ENCODE measurements around the gene CLEC4E.
"Not testable (repeated sequence)": the region's sequence is repeated elsewhere in the genome, so short reads cannot be mapped to it uniquely, and the experiment has no call there.

Gene CLEC4E

GRCh38 chr12:8547645-8548044 is 6.9 kb upstream of the CLEC4E start:
- no peak for DNase-seq
- in situ Hi-C loops (cut with HindIII; ENCODE audit: low pct_ligation_motif_present, low pct_unique_long_range_greater_than_20kb, low sequenced_read_pairs), result no loop called here

GRCh38 chr12:8546591-8546990 is 5.9 kb upstream of the CLEC4E start:
- in situ Hi-C loops (cut with HindIII; ENCODE audit: low pct_ligation_motif_present, low pct_unique_long_range_greater_than_20kb, low sequenced_read_pairs), result no loop called here
- no peak for DNase-seq

GRCh38 chr12:8544295-8544694 is 3.6 kb upstream of the CLEC4E start:
- in situ Hi-C loops (cut with HindIII; ENCODE audit: low pct_ligation_motif_present, low pct_unique_long_range_greater_than_20kb, low sequenced_read_pairs), result no loop called here
- DNase-seq, result peak; percentile 76

DNA sequence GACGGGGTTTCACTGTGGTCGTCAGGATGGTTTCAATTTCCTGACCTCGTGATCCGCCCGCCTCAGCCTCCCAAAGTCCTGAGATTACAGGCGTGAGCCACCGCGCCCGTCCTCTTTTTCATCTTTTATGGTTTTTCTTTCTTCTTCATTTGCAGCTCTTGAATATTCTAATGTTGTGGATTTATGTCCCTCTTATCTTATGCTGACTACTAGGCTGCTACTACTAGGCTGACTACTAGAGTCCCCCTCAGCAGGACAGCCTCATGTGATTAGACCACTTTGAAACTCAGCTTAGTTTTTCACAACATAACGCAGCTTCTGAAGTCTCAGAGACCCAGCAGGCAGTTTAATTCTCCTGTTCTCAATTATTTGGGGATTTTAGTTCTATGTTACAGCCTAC is 857 bp upstream of the CLEC4E start:
- in situ Hi-C loops (cut with HindIII; ENCODE audit: low pct_ligation_motif_present, low pct_unique_long_range_greater_than_20kb, low sequenced_read_pairs), result no loop called here
- DNase-seq, result no peak

GRCh38 chr12:8537820-8538219 is 2.9 kb downstream of the CLEC4E start:
- in situ Hi-C loops (cut with HindIII; ENCODE audit: low pct_ligation_motif_present, low pct_unique_long_range_greater_than_20kb, low sequenced_read_pairs); DNase-seq: not testable (repeated sequence)

- no peak for DNase-seq
- in situ Hi-C loops (cut with HindIII; ENCODE audit: low pct_ligation_motif_present, low pct_unique_long_range_greater_than_20kb, low sequenced_read_pairs), result no loop called here
Measured at GRCh38 chr12:8532045-8532444, 8.7 kb downstream of the CLEC4E start.

DNA sequence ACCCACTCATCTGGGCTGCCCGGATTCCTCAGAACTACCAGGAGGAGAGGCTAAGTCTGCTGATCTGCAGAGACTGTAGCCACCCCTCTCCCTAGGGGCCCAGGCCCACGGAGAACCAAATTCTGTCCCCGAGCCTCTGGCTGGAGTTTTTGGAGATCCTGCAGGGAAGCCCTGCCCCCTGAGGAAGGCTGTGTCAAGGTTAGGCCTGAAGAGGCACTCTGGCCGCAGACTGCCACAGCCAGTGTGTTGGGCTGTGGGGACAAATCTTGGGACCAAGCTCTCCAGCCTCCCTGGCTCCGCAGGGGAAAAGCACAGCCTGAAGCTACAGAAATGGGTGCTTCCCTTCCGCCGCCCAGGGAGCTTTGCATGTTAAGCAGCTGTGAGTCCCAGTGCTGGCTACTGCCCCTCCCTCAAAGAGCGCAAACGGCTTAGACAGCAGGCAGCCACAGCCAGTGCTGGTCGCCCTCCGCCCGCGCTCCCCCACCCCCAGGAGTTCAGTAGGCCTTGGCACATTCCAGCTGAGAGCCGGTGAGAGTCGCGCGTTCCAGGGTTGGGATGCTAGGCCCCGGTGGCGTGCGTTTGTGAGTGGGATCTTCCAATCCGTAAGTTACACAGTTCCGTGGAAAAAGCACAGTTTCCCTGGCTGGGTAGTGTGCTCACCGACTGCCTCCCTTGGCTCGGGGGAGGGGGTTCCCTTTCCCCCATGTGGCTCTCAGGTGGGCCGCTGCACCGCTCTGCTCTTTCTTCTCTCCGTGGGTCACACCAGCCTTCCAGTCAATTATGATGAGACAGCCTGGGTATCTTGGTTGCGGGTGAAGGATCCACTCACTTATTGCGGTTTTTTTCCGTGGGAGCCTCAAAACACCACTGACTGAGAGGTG is 13.2 kb downstream of the CLEC4E start:
- DNase-seq, result no peak
- in situ Hi-C loops (cut with HindIII; ENCODE audit: low pct_ligation_motif_present, low pct_unique_long_range_greater_than_20kb, low sequenced_read_pairs), result no loop called here

- in situ Hi-C loops (cut with HindIII; ENCODE audit: low pct_ligation_motif_present, low pct_unique_long_range_greater_than_20kb, low sequenced_read_pairs), result no loop called here
- DNase-seq, result no peak
Measured at GRCh38 chr12:8519171-8519570, 21.5 kb downstream of the CLEC4E start.

- in situ Hi-C loops (cut with HindIII; ENCODE audit: low pct_ligation_motif_present, low pct_unique_long_range_greater_than_20kb, low sequenced_read_pairs), result no loop called here
- DNase-seq, result no peak
Measured at GRCh38 chr12:8517971-8518370, 22.7 kb downstream of the CLEC4E start.

DNA sequence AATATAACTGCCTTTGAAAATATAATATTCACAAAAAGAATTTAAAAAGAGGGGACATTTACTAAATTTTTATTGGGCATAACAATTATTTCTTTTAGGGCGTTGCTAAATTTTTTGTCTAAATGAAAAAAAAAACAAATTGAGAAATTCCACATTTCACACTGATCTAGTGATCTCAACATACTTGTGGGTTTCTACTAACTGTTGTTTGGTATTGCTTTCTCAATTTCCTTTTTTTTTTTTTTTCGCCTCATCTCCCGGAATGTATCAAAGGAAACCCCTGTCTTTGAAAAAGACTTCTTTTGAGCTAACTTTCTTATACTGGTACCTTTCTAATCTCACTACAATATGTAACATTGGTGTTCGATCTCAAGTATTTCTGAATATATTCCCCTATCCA is 27.4 kb downstream of the CLEC4E start, which contains the start of gene CLEC4D:
Gene CLEC4D (plus strand): TSS at position 248 of the 400 bp plus-strand sequence. CDS start 230 bp downstream, outside the sequence.
- in situ Hi-C loops (cut with HindIII; ENCODE audit: low pct_ligation_motif_present, low pct_unique_long_range_greater_than_20kb, low sequenced_read_pairs), result no loop called here
- DNase-seq, result no peak

DNA sequence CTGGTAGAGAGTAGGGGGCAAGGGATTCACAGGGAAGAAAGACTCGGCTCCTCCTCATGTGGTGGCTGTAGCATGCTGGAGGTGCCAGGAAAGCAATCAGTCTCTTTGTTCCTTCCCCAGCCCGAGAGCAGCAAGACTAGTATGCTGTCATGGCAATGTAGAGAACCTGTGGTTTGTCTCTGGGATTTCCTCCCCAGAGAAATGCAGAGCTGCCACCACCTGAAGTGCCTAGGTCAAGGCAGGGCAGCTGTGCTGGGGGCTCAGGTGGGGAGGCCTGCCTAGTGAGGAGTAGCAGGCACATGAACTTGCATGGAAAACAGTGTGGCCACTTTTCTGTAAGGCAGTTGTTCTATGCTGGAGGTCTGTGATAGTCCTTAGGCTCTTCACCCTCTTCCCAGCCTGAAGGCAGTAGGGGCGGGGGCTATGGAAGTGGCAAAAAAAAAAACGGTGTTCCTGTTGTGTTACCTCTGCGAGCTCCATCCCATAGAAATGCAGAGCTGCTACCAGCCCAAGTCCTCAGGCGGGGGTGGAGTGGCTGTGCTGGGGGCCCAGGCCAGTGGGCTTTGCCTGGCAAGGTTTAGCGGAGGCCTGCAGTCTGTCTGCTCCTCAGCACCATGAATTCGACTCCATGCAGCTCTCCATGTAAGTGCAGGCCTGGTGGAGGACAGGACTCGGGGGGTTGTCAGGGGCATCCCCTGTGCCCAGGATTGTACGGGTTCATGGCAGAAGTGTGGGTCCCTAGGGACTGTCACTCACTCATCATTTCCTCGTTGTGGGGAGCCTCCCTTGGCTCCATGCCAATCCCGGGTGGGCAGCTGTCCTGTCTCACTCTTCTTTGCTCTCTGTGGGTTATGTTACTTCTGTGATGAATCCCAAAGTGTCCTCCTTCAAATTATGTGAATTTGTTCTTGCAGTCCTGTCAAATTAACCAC is 31.5 kb downstream of the CLEC4E start:
- DNase-seq, result no peak

DNA sequence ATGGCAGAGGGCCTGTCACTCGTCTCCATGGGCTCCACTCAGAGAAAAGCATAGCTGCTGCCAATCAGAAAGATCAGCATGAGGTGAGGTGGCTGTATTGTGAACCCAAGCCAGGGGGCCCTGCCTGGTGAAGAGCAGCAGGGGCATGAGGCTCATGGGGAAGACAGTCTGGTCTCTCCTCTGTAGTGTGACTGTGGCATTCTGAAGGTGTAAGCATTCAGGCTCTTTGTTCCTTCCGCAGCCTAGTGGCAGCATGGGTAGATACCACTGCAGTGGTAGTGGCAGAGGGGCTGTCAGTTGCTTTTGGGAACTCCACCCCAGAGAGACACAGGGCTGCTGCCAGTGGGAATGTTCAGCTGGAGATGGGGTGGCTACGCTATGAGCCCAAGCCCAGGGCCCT is 32.5 kb downstream of the CLEC4E start:
- in situ Hi-C loops (cut with HindIII; ENCODE audit: low pct_ligation_motif_present, low pct_unique_long_range_greater_than_20kb, low sequenced_read_pairs), result no loop called here
- no peak for DNase-seq

More for the DNA sequence above, 31.5 kb downstream of the CLEC4E start:
- in situ Hi-C loops (cut with HindIII; ENCODE audit: low pct_ligation_motif_present, low pct_unique_long_range_greater_than_20kb, low sequenced_read_pairs), result no loop called here

- no peak for DNase-seq
- in situ Hi-C loops (cut with HindIII; ENCODE audit: low pct_ligation_motif_present, low pct_unique_long_range_greater_than_20kb, low sequenced_read_pairs), result no loop called here
Measured at GRCh38 chr12:8507596-8507995, 33.1 kb downstream of the CLEC4E start.

DNA sequence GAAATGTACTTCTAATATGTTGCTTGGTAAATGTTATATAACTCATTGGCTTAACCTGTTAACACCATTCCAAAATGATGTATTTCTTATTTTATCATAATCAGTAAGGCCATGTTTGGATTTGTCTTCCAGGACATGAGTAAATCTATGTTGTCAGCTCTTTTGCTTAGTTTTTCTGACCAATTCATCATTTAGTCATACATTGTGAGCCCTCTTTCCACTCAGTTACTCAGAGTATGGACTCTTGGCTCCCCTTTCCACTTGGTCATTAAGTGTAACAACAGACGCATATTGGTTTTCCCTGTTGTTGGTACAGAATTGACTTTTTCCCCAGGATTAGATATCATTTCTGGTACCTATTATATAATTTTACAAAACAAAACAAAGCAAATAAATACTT is 36.4 kb downstream of the CLEC4E start:
- in situ Hi-C loops (cut with HindIII; ENCODE audit: low pct_ligation_motif_present, low pct_unique_long_range_greater_than_20kb, low sequenced_read_pairs), result no loop called here
- DNase-seq, result no peak

GRCh38 chr12:8501720-8502119 is 39.0 kb downstream of the CLEC4E start:
- in situ Hi-C loops (cut with HindIII; ENCODE audit: low pct_ligation_motif_present, low pct_unique_long_range_greater_than_20kb, low sequenced_read_pairs), result no loop called here
- DNase-seq, result no peak

GRCh38 chr12:8499616-8500015 is 41.1 kb downstream of the CLEC4E start:
- in situ Hi-C loops (cut with HindIII; ENCODE audit: low pct_ligation_motif_present, low pct_unique_long_range_greater_than_20kb, low sequenced_read_pairs), result no loop called here
- DNase-seq, result no peak

GRCh38 chr12:8496074-8496473 is 44.6 kb downstream of the CLEC4E start:
- in situ Hi-C loops (cut with HindIII; ENCODE audit: low pct_ligation_motif_present, low pct_unique_long_range_greater_than_20kb, low sequenced_read_pairs); DNase-seq: not testable (repeated sequence)

- DNase-seq; in situ Hi-C loops (cut with HindIII; ENCODE audit: low pct_ligation_motif_present, low pct_unique_long_range_greater_than_20kb, low sequenced_read_pairs): not testable (repeated sequence)
Measured at GRCh38 chr12:8495671-8496070, 45.0 kb downstream of the CLEC4E start.

DNA sequence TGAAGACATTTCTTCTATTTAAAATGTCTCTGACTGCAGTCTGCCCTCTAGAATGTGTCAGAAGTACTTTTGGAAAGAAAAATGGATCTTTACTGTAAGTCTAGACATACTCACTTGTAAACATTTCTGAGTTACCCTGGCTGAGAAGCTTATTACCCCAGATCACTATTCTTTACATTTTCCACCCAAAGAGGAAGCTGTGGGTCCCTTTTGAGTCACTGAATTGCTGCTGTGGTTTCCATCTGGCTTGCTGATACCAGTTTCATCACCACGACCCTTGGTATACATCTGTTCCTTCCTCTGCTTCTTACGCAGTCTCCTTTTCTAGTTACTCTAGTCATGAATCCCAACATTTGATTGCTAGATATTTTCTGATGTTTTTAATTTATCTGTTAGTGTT is 47.6 kb downstream of the CLEC4E start:
- no peak for DNase-seq
- in situ Hi-C loops (cut with HindIII; ENCODE audit: low pct_ligation_motif_present, low pct_unique_long_range_greater_than_20kb, low sequenced_read_pairs), result no loop called here

Measured in ACHN (cell line).